HepG2 (cell line): ENCODE measurements around the gene WDR35. TPM values are rescaled to one million over a fixed set of nuclear protein-coding genes. Genes with fewer than 3 reads are reported as not detected.

Experiments
- ATAC-seq: fragments of 200-7000 bp; cut with Tn5 transposase; 3 replicates; pipeline ENCODE4 v1.9.1; 2020; ENCODE audit warnings: mild to moderate bottlenecking, moderate library complexity
- BruUV-seq: library from RNA; stranded (reverse); fragments of 400-500 nt; replicated peaks from 2 replicates; lab custom pipeline; 2021; lab: Mats Ljungman, UMichigan
- CTCF ChIA-PET: fragments of 300-600 bp; formaldehyde crosslinking; extraction: SDS; loops from one replicate; lab custom pipeline; 2021; ENCODE audit warnings: low total read pairs, inconsistent platforms, low intra/inter-chr PET ratio; lab: Yijun Ruan, JAX
- POLR2A ChIA-PET: fragments of 350-600 bp; sonication (Branson Sonifier 250); formaldehyde crosslinking; loops from one replicate; lab custom pipeline; 2020; ENCODE audit warnings: antibody characterized with exemption, inconsistent platforms; lab: Yijun Ruan, JAX
- DNase-seq: peaks from one replicate; pipeline ENCODE4 v3.0.0-alpha.2; 2015; ENCODE audit warnings: low spot score
- FAIRE-seq: peaks from 3 replicates; lab custom pipeline; 2011; peaks lifted over from hg19 to GRCh38; lab: Jason Lieb, UNC
- H2AFZ ChIP-seq: one replicate; pipeline ENCODE4 v1.6.1; 2011; ENCODE audit warnings: low read length, inconsistent platforms
- H3K27ac ChIP-seq: fragments of 300-600 bp; 3 replicates; pipeline ENCODE4 v1.8.0; 2011; ENCODE audit warnings: mixed run types, mild to moderate bottlenecking, mixed read lengths, low read length, inconsistent platforms; ENCODE audit not compliant: insufficient read depth; ENCODE audit errors: extremely low read length
- H3K27me3 ChIP-seq, 2 experiments: fragments of 200-600 bp in 1 of 2; 2 replicates in 1 of 2; 3 replicates in 1 of 2; pipeline versions ENCODE4 v1.6.0 to v1.8.0; 2011; ENCODE audit warnings: low read length in 2 of 2, mild to moderate bottlenecking in 2 of 2, moderate library complexity in 2 of 2, inconsistent platforms in 1 of 2; ENCODE audit not compliant: insufficient read depth in 2 of 2, control insufficient read depth in 1 of 2
- H3K36me3 ChIP-seq, 2 experiments: fragments of 200-600 bp in 1 of 2; replicated peaks in 1 of 2; 2 replicates in 1 of 2; 3 replicates in 1 of 2; pipeline versions ENCODE4 v1.5.1 to v1.8.0; 2011; ENCODE audit warnings: low read length in 2 of 2, inconsistent platforms in 1 of 2; ENCODE audit not compliant: insufficient read depth in 2 of 2, control insufficient read depth in 1 of 2
- H3K4me1 ChIP-seq: 2 replicates; pipeline ENCODE4 v1.5.1; 2012; ENCODE audit warnings: low read length, inconsistent platforms; ENCODE audit not compliant: insufficient read depth
- H3K4me2 ChIP-seq: 2 replicates; pipeline ENCODE4 v1.6.0; 2011; ENCODE audit warnings: low read depth, low read length, inconsistent platforms
- H3K4me3 ChIP-seq, 3 experiments: fragments of 200-600 bp in 1 of 3; sonication (generic), shearing (Covaris generic) in 1 of 3; replicated peaks in 1 of 3; 2 replicates each; pipeline ENCODE4 v1.5.1; 2011 to 2016; ENCODE audit warnings: low read length in 3 of 3, inconsistent platforms in 2 of 3, low read depth in 2 of 3, mild to moderate bottlenecking in 2 of 3, control low read depth in 1 of 3, mixed read lengths in 1 of 3; ENCODE audit not compliant: insufficient read depth in 1 of 3
- H3K79me2 ChIP-seq: one replicate; pipeline ENCODE4 v1.6.1; 2011; ENCODE audit warnings: low read length, inconsistent platforms; ENCODE audit not compliant: insufficient read depth
- H3K9ac ChIP-seq: 2 replicates; pipeline ENCODE4 v1.6.0; 2011; ENCODE audit warnings: mild to moderate bottlenecking, low read depth, low read length, inconsistent platforms; ENCODE audit not compliant: insufficient read depth
- H3K9me3 ChIP-seq: 2 replicates; pipeline ENCODE4 v1.5.1; 2012; ENCODE audit warnings: mild to moderate bottlenecking, low read length
- H4K20me1 ChIP-seq: 2 replicates; pipeline ENCODE4 v1.6.0; 2011; ENCODE audit warnings: inconsistent platforms, mild to moderate bottlenecking, low read length, moderate library complexity; ENCODE audit not compliant: insufficient read depth
- CBX2 ChIP-seq, 2 experiments: fragments of 200-600 bp in 1 of 2; sonication (generic); formaldehyde crosslinking in 1 of 2; IDR thresholded peaks; 2 replicates each; pipeline versions ENCODE4 v1.7.0 to v1.8.1; 2018 to 2022; ENCODE audit warnings: low read depth in 2 of 2, low read length in 1 of 2, mild to moderate bottlenecking in 1 of 2, missing genetic modification reagents in 1 of 2
- ERF ChIP-seq: IDR thresholded peaks from 2 replicates; pipeline ENCODE4 v1.6.1; 2018; ENCODE audit warnings: missing biosample characterization, missing genetic modification reagents
- GPN1 ChIP-seq: sonication (generic); formaldehyde crosslinking; IDR thresholded peaks from 2 replicates; pipeline ENCODE4 v1.5.1; 2020; ENCODE audit warnings: missing genetic modification reagents, borderline replicate concordance
- PAWR ChIP-seq: sonication (generic); formaldehyde crosslinking; IDR thresholded peaks from 2 replicates; pipeline ENCODE4 v1.4.0; 2020; ENCODE audit warnings: missing genetic modification reagents, mild to moderate bottlenecking, borderline replicate concordance
- TAF1 ChIP-seq: sonication (generic); formaldehyde crosslinking; IDR thresholded peaks from 2 replicates; pipeline ENCODE4 v1.4.0; 2020; ENCODE audit warnings: missing genetic modification reagents
- TP53 ChIP-seq: sonication (generic); formaldehyde crosslinking; conservative IDR thresholded peaks from 2 replicates; pipeline ENCODE4 v1.4.0; 2020; ENCODE audit warnings: missing genetic modification reagents
- ZFY ChIP-seq: sonication (generic); formaldehyde crosslinking; IDR thresholded peaks from 2 replicates; pipeline ENCODE4 v1.4.0; 2020; ENCODE audit warnings: missing genetic modification reagents
- WGBS: methylation state at CpG from one replicate; pipeline ENCODE4 v1.1.6; 2017; ENCODE audit warnings: low lambda C conversion rate; 5-methylcytosine and 5-hydroxymethylcytosine counted together
- in situ Hi-C: cut with HindIII; loops from 2 replicates; pipeline ENCODE4 v1.10.0; 2017; ENCODE audit warnings: low pct_unique_long_range_greater_than_20kb; ENCODE audit not compliant: extremely low pct_ligation_motif_present
- intact Hi-C: fragments of 100-400 bp; cut with micrococcal nuclease; formaldehyde crosslinking; loops from one replicate; pipeline ENCODE4 v1.10.0; 2022; ENCODE audit not compliant: unreplicated experiment
- polyA plus RNA-seq, 8 experiments: library from polyadenylated mRNA; depleted of rRNA in 3 of 8; stranded (reverse) in 7 of 8; unstranded in 1 of 8; fragments of >200 nt; fragmentation: Illumina TruSeq in 4 of 8; extraction: Trizol in 4 of 8; gene quantifications; 2 replicates each; pipeline versions ENCODE4 v1.2.1 to v1.2.3, GENCODE V29; 2011 to 2016; ENCODE audit warnings: low read depth in 4 of 8, missing spikeins in 1 of 8, mixed read lengths in 1 of 8; ENCODE audit not compliant: insufficient read depth in 1 of 8
- total RNA-seq, 5 experiments: library from RNA; depleted of rRNA; stranded (reverse); fragments of >200 nt; fragmentation: Illumina TruSeq; extraction: Trizol; gene quantifications; 2 replicates each; pipeline ENCODE4 v1.2.3, GENCODE V29; 2016; ENCODE audit warnings: low read depth in 1 of 5
- TF ChIP-seq, protein P1 (sequence below): IDR thresholded peaks from 2 replicates; pipeline ENCODE4 v1.6.1; 2016; ENCODE audit warnings: low read depth, control low read depth
- TF ChIP-seq, protein P2 (sequence below), 2 experiments: sonication (generic) in 1 of 2; formaldehyde crosslinking in 1 of 2; IDR thresholded peaks; 2 replicates each; pipeline versions ENCODE4 v1.6.1 to v1.9.0; 2014 to 2022; ENCODE audit warnings: antibody characterized with exemption in 1 of 2, borderline replicate concordance in 1 of 2, inconsistent platforms in 1 of 2, low read depth in 1 of 2, missing genetic modification reagents in 1 of 2
- TF ChIP-seq, protein P3 (sequence below): sonication (generic); formaldehyde crosslinking; IDR thresholded peaks from 2 replicates; pipeline ENCODE4 v1.4.0; 2020; ENCODE audit warnings: missing genetic modification reagents
- TF ChIP-seq, protein P4 (sequence below): IDR thresholded peaks from 2 replicates; pipeline ENCODE4 v1.6.1; 2012; ENCODE audit warnings: low read length, improper control_type of control experiment

The WDR35 gene
- total and polyA plus RNA-seq, 2 of the 13 experiments (the other 11 are each of a cell fraction or from before 2014, with no cell fraction given), result 11.1 to 19.6 TPM

DNA sequence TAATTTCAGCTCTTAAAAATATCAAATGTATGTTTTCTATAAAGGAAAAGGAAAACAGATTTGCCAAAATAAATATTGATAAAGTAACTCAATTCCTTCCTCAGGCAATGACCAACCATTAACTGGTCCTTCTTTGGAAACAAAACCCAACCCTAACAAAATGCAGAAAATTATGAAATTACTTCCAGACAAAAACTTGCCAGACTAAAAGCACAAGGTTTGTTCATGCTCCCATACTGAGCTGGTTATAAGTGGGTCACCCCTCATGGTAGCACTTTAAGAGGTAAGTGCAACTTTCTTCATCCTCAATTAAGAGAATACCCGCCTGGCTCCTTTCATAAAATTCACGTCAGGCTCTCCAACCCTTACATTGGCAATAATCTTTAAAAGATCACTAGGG lies 57.0 kb downstream of the WDR35 start:
- Histone ChIP-seq H3K36me3 (peaks cover 9 to 50% of the 10 kb centered on the region in 2 experiments), H3K27ac (peak overlapping the region; percentile 61), H3K4me2 (peak overlapping the region; percentile 55; the same call in 1 of the 2 replicates), H2AFZ (no peak overlapping the region), H3K4me1 (peaks cover 26% of the 10 kb centered on the region), H3K79me2 (no peaks in the 10 kb centered on the region), H3K27me3 (no peaks in the 10 kb centered on the region), H3K4me3 (no peak overlapping the region), H4K20me1 (no peaks in the 10 kb centered on the region), H3K9me3 (peaks cover 10% of the 10 kb centered on the region), H3K9ac (peak overlapping the region; percentile 43; the same call in 1 of the 2 replicates)
- in situ Hi-C loops (no loop called here), intact Hi-C loops (no loop called here)
- no peak for DNase-seq
- no peak for FAIRE-seq
- ChIA-PET POLR2A (interaction anchor here (1.3 to 1.5 kb wide), 3 partner anchors 33 to 120 kb away, joined by 3 read pairs; partner anchors contain the start of gene LAPTM4A), CTCF (no interaction called here)
- ATAC-seq, result peak; percentile 35; the same call in 1 of the 3 replicates
- no TSS peak for BruUV-seq
- WGBS, result 96% methylated on average over 2 of the region's 2 CpGs
- TF ChIP-seq PAWR (CRISPR knock-in tag) (no peak), ZFY (no peak), ERF (CRISPR knock-in tag) (no peak), TAF1 (CRISPR knock-in tag) (no peak), GPN1 (CRISPR knock-in tag) (no peak), CBX2 (IDR thresholded peaks at IDR 0.05; ENCODE audit: low read depth, low read length) (no peak), CBX2 (CRISPR knock-in tag; IDR thresholded peaks at IDR 0.05; ENCODE audit: low read depth) (no peak), TP53 (CRISPR knock-in tag) (no peak)
- TF ChIP-seq, protein P1, sequence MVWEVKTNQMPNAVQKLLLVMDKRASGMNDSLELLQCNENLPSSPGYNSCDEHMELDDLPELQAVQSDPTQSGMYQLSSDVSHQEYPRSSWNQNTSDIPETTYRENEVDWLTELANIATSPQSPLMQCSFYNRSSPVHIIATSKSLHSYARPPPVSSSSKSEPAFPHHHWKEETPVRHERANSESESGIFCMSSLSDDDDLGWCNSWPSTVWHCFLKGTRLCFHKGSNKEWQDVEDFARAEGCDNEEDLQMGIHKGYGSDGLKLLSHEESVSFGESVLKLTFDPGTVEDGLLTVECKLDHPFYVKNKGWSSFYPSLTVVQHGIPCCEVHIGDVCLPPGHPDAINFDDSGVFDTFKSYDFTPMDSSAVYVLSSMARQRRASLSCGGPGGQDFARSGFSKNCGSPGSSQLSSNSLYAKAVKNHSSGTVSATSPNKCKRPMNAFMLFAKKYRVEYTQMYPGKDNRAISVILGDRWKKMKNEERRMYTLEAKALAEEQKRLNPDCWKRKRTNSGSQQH (CRISPR knock-in tag), result no peak
- TF ChIP-seq, protein P2, sequence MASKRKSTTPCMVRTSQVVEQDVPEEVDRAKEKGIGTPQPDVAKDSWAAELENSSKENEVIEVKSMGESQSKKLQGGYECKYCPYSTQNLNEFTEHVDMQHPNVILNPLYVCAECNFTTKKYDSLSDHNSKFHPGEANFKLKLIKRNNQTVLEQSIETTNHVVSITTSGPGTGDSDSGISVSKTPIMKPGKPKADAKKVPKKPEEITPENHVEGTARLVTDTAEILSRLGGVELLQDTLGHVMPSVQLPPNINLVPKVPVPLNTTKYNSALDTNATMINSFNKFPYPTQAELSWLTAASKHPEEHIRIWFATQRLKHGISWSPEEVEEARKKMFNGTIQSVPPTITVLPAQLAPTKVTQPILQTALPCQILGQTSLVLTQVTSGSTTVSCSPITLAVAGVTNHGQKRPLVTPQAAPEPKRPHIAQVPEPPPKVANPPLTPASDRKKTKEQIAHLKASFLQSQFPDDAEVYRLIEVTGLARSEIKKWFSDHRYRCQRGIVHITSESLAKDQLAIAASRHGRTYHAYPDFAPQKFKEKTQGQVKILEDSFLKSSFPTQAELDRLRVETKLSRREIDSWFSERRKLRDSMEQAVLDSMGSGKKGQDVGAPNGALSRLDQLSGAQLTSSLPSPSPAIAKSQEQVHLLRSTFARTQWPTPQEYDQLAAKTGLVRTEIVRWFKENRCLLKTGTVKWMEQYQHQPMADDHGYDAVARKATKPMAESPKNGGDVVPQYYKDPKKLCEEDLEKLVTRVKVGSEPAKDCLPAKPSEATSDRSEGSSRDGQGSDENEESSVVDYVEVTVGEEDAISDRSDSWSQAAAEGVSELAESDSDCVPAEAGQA (IDR thresholded peaks at IDR 0.05; ENCODE audit: low read depth), result no peak
- TF ChIP-seq, protein P2 (CRISPR knock-in tag; IDR thresholded peaks at IDR 0.05; ENCODE audit: borderline replicate concordance), result no peak
- TF ChIP-seq, protein P3, sequence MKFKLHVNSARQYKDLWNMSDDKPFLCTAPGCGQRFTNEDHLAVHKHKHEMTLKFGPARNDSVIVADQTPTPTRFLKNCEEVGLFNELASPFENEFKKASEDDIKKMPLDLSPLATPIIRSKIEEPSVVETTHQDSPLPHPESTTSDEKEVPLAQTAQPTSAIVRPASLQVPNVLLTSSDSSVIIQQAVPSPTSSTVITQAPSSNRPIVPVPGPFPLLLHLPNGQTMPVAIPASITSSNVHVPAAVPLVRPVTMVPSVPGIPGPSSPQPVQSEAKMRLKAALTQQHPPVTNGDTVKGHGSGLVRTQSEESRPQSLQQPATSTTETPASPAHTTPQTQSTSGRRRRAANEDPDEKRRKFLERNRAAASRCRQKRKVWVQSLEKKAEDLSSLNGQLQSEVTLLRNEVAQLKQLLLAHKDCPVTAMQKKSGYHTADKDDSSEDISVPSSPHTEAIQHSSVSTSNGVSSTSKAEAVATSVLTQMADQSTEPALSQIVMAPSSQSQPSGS (CRISPR knock-in tag), result no peak
- TF ChIP-seq, protein P4, sequence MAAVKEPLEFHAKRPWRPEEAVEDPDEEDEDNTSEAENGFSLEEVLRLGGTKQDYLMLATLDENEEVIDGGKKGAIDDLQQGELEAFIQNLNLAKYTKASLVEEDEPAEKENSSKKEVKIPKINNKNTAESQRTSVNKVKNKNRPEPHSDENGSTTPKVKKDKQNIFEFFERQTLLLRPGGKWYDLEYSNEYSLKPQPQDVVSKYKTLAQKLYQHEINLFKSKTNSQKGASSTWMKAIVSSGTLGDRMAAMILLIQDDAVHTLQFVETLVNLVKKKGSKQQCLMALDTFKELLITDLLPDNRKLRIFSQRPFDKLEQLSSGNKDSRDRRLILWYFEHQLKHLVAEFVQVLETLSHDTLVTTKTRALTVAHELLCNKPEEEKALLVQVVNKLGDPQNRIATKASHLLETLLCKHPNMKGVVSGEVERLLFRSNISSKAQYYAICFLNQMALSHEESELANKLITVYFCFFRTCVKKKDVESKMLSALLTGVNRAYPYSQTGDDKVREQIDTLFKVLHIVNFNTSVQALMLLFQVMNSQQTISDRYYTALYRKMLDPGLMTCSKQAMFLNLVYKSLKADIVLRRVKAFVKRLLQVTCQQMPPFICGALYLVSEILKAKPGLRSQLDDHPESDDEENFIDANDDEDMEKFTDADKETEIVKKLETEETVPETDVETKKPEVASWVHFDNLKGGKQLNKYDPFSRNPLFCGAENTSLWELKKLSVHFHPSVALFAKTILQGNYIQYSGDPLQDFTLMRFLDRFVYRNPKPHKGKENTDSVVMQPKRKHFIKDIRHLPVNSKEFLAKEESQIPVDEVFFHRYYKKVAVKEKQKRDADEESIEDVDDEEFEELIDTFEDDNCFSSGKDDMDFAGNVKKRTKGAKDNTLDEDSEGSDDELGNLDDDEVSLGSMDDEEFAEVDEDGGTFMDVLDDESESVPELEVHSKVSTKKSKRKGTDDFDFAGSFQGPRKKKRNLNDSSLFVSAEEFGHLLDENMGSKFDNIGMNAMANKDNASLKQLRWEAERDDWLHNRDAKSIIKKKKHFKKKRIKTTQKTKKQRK, result no peak
